Stimulated activated CD8-positive, alpha-beta memory T cell treated with anti-CD3 and anti-CD28 coated beads, Interleukin-2, amount 100 ng/mL, for 48 hours (primary cell): Measurements from ENCODE around the gene CRTC2.
"Not testable (repeated sequence)": the region's sequence is repeated elsewhere in the genome, so short reads cannot be mapped to it uniquely, and the experiment has no call there.

ENCODE experiments used
- DNase-seq, 2 donors: peaks; one replicate each; pipeline ENCODE4 v3.0.0-alpha.2; 2020; ENCODE audit warnings: low read depth in 2 of 2

CRTC2 gene

DNA sequence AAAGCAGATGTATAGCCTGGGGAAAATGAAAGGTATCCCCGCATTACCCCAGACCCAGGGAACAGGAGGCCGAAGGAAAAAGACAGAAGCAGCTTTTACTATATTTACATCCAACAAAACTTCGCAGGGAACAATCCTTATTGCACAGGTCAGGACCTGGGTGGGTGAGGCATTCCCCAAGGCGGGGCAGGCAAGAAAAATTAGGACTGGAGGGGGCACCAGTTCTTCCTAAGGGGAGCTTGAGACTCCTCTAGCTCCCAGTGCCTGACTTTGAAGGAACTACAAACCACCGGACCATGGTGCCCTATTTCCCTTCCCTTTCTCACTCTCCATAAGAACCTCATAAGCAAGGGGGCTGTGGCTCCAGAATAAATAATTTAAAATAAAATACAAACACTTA lies 29.0 kb downstream of the CRTC2 start:
- no peak for DNase-seq

DNA sequence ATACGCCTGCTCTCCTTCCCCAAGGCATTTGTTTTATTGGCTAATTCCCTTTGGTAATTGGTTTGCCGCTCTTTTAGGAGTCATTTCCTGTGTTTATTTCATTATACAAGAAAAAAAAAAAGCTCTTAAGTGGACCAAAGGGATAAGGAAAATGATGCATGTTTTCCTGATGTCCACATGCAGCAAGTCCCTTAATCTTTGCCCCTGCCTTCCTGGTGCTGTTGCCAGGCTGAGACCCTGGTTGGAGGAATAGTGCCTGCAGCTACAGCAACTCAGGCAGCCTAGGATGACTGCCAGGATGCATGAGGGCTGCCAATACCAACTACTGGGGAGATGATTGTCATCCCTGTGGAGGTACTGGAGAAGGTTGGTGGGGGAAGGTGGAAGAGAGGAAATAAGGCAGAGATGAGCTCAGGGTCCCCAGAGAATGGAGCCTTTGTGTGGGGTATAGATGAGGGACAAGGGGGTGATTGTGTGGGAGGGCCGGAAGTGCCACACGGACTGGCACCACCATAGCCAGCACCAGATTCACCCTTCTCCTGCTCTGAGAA lies 29.5 kb downstream of the CRTC2 start:
- DNase-seq, result no peak

DNA sequence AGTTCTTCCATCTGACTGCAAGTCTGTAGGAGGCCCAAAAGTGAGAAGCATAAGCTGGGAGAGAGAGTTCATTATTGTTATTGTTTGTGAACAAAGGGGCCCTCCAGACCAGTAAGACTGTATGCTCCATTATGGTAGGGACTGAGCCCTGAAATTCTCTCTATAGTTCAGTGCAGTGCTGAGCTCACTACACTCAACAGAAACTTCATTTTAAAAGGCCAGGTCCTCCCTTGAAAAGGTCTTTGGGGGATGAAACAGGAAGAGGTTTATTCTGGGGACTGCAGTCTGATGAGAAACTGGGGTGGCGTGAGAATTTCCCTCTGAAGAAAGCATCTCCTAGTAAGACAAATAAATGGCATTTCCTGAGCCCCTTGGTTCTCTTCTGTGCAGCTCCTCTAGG lies 30.2 kb downstream of the CRTC2 start:
- DNase-seq, result no peak

DNA sequence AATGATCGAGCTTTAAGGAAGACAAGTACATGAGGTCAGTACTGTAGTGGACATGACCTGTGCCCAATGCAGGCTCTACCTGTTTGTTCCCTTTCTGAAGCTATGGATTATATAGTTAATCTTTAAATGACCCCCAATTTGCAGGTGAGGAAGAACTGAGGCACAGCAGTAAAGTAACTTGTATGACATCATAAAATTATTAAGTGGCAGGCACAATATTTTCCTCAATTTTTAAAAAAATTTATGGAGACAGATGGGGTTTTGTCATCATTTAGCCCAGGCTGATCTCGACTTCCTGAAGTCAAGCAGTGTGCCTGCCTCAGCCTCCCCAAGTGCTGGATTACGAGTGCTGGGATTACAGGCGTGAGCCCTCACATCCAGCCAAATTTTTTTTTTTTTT lies 32.0 kb downstream of the CRTC2 start:
- no peak for DNase-seq

DNA sequence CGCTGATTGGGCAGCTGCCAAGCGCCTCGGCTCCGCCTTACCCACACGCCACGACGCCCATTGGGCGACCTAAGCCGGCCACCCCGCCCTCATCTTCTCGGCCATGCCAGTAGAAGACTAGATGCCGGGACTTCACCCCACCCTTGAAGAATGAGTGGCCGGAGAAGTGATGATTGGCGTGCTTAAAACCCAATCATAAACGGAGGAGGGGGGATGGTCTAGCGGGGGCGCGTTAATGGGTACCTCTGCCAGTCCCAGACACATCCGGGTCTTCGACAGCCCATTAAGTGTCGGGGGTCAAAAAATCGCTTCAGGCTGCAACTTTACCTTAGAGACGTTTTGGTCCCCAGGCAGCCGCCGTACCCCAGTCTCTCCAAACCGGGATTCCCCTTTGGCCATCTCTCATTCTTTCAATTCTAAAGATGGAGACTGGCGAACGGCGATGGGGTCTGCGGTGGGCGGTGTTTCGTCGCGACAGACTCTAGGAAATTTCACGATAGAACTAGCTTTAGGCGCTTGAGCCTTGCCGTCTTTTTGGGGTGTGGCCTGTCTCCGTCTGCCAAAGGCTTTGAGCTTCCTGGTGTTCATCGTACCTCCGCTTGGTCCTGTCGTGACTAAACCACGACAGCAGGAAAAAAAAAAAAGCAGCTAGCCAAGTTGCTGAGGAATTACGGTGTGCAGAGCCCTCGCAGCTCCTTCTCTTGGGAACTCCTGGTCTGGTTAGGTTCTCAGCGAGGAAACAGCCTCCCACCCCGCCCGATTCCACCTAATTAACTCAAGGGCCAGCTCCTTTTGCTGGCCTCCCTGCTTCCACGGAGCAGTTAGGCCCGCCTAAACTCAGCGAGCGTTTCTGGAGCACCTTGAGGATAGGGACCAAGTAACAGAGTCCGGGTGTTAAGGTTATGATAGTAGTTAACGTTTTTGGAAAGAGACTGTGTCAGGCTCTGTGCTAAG lies 35.2 kb downstream of the CRTC2 start, which contains the start of gene GATAD2B:
Gene GATAD2B (minus strand): TSS at position 1 of the 954 bp plus-strand sequence. CDS start 94,625 bp downstream, outside the sequence.
- peak; percentile 95 to 97 for DNase-seq

DNA sequence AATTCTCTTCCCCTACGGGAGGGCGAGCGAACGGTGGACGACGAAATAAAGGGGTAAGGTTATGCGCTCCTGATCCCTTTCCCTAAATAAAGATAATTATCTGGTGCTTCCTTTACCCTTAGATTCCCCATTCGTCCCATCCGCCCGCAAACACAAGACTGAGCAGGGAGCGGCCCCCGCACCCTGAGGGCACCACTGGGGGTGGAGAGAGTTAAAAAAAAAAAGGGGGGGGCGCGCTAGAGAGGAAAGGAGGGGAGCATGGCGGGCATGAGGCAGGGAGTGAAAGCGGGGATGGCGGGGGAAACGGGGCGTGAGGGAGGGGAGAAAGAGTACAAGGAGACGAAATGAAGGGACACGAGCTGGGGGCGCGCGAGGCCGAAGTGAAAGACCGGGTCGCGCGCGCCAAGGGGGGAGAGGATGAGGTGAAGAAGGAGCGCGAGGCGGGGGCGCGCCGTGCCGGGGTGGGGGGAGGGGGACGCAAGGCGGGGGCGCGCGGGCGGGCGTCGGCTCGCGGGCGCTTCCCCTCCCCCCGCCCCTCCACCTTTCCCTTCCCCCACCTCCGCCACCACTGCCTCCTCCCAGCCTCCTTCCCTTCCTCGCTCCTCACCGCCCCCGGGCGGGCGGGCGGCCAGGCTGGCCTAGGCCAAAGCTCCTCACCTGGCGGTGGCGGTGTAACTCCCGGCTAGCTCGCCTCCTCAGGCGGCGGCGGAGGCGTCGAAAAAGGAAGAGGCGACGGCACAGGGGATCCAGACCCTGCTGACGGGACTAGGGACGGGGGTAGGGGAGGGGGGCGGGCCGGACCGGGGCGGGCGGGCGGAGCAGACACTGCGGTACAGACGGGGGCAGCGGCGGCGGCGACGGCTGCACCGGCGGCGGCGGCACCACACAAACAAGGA lies 36.1 kb downstream of the CRTC2 start:
- DNase-seq, result peak; percentile 58 to 62

- no peak for DNase-seq
Measured at GRCh38 chr1:153921803-153922075, 36.7 kb downstream of the CRTC2 start.

DNA sequence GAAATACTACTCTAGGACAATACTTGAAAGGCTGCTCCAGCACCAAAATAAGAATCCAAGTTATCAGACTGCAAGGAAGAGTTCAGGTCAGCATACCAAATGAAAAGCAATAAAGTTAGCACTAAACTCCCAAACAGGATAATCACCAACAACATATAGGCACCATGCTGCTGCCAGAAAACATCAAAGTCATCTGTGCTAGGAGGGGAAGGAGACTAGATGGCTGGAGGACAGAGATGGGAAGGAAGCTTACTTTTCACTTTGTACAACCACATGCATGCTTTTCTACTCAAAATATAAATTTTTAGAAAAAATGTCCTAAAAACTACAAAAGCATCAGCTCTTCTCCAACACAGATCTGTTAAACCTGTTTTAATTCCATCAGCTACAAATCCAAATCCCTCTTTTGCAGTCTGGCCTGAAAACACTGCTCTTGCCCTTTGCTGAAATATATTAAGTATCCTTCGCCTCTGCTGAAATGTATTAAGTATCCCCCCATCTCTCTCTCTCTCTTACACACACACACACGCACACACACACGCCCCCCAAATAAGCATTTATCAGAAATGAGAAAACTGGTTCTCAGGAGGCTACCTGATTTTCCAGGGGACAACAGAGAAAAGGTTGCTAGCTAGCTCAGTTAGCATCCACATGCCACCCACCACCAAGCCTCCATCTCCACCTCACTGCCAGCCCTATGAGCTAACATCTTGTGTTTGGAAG lies 37.2 kb downstream of the CRTC2 start:
- DNase-seq, result no peak

DNA sequence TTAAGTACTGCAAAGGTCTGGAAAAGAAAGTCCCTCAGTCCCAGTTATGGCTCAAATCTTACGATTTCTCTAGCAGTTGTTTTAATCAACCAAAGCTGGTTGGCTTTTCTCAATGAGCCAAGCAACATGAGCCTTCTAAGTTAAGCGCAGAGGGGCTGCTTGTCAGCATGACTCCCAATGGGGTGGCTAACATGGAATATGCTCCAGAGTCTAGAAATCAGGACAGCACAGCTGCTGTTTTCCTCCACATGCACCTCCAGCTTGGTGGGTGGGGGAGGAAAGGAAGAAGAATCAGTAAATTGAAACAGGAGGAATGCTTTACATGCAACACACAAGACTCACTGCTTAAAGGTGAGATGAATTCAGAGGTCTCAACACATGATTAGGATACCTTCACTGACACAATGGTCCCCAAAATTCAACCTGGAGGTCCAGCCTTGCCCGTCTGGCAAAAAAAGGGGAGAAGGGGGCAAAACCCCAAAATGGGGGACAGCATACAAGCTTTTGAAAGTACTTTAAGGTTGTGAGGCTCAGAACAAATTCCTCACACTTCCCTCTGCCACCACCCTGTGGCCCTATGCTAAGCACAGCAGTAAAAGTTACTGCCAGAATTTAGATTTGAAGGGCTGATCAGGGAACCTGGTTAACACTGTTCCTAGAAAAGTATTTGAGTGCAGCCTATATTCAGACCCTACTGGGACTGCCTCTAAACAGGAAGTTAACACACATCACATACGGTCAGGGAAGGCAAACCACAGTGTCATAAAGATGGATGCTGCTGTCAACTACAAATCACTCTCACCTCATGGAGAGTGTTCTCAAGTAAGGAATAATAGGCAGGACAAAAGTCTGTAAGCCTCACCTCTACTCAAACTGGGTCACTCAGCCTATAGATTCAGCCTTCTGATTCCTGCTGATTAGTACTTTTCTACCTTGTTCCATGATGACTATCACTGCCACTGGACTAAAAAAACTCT lies 38.2 kb downstream of the CRTC2 start:
- no peak for DNase-seq

- no peak for DNase-seq
Measured at GRCh38 chr1:153916297-153916696, 42.1 kb downstream of the CRTC2 start.

DNA sequence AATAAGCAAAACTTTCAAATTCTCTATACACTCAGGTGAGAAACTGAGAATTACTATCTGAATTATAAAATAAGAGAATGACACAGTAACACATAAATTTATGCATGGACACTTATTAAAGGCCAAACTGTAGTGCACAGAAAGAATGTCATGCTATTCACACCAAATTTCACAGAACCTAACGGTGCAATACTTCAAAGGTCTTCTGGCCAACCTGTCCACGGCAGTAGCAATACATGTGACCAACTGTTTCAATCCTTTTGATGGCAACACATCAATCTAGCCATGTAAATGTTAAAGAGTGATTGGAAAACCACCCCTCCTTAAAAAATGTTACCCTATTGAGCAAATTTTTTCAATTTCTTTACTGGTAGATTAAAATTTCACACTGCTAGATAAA lies 46.1 kb downstream of the CRTC2 start:
- no peak for DNase-seq

GRCh38 chr1:153910560-153910959 lies 47.9 kb downstream of the CRTC2 start:
- not testable (repeated sequence) for DNase-seq

DNA sequence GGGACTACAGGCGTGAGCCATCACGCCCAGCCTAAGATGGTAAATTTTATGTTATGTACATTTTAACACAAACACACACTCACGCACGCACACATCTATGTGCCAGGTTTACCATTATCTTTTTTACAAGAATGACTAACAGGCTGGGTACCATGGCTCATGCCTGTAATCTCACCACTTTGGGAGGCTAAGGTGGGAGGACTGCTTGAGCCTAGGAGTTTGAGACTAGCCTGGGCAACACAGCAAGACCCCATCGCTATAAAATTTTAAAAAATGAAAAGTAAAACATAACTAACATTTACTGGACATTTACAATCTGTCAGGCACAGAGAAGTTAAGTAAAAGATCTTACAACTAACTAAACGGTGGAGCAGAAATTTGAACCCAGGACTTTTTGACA lies 50.3 kb downstream of the CRTC2 start:
- no peak for DNase-seq

- DNase-seq, result no peak
Measured at GRCh38 chr1:153907134-153907533, 51.3 kb downstream of the CRTC2 start.

DNA sequence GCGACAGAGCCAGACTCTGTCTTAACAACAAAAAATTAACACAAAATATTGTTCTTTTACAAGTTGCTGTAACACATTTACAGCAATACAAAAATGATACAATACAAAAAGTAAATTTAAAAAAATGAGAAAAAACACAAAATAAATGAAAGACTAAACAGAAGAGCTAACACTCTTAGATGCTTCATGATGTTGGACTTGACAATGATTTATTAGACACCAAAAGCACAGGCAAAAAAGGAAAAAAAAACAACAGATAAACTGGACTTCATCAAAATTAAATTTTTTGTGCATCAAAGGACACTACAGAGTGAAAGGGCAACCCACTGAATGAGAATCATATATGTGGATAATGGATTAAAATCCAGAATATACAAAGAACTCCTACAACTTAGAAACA lies 52.0 kb downstream of the CRTC2 start:
- no peak for DNase-seq

- not testable (repeated sequence) for DNase-seq
Measured at GRCh38 chr1:153905908-153906307, 52.5 kb downstream of the CRTC2 start.

DNA sequence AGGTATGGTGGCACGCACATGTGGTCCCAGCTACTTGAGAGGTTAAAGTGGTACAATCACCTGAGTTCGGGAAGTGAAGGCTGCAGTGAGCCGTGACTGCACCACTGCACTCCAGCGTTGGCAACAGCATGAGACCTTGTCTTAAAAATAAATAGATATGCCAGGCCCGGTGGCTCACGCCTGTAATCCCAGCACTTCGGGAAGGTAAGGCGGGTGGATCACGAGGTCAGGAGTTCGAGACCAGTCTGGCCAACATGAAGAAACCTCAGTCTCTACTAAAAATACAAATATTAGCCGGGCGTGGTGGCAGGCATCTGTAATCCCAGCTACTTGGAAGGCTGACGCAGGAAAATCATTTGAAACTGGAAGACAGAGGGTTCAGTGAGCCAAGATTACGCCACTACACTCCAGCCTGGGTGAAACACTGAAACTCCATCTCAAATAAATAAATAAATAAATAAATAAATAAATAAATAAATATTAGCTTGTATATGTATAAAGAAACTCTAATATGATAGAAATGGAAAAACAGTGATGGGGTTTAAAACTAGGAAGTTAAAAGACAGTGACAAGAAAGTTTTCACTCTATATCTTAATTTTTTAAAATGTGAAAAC lies 54.5 kb downstream of the CRTC2 start:
- no peak for DNase-seq

DNA sequence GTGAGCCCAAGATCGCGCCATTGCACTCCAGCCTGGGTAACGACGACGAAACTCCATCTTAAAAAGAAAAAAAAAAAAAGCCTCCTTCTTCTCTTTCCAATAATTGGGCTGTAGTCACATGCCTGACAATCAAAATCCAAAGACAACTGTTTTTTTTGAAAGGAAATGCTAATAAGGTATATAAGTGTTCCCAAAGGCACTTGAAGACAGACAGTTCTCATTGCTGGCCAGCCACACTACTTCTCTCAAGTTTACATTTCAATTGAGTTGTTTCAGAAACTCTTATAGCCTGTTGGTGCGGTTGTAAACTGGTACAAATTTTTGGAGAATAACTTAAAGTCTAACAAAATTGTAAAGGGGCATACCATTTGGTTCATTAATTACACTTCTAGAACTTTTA lies 58.9 kb downstream of the CRTC2 start:
- no peak for DNase-seq
